Posterior cingulate gyrus (tissue), 11 donors: ENCODE measurements around the gene TAL2.
A peak's percentile ranks its signal among the peaks of the same experiment; 100 is the strongest.
"Not testable (repeated sequence)": the region's sequence is repeated elsewhere in the genome, so short reads cannot be mapped to it uniquely, and the experiment has no call there.

Source experiments
- DNase-seq, 10 donors: peaks; one replicate each; pipeline versions ENCODE4 v3.0.0 to v3.0.0-alpha.2; 2020 to 2021; ENCODE audit warnings: mixed read lengths in 3 of 10
- intact Hi-C: fragments of 100-400 bp; cut with DNase I; formaldehyde crosslinking; loops from one replicate; pipeline ENCODE4 v1.15.1; 2023

TAL2 gene

DNA sequence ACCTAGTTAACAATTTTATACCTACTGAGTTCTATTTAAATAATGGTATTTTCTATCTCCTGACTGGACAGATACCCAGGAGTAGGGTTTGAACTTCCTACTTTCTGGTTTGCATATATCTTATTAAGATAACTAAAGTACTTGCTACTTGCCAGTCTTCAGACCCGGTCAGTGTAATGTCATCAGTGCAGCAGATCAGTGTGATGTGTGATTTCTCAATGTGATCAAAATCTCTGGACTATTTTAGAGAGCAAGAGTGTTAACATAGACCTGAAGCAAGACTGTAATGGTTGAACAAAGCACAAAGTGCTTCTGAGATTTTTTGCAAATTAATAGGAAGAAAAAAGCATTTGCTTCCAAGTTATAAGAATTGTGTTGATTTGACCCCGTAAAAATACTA is 38.9 kb downstream of the TAL2 start:
- intact Hi-C loops, result no loop called here
- no peak for DNase-seq

DNA sequence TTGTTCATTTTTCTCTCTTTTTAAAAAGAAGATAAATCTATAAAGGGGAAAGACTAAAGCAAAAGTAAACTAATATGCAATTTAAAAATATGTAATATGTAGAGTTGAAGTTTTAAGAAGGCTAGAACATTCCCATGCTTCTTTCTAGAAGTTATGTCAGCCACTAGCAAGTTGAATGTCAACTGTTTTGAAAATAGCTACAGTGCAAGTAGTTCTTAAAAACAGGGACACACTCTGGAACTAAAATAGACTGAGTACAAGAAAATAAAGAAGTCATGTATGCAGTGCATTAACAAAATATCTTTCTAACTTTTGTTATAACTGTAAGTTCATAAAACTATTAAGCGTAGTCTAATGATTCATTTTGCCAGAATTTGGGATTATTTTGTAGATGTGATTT is 40.0 kb downstream of the TAL2 start:
- DNase-seq, result no peak
- intact Hi-C loops, result no loop called here

DNA sequence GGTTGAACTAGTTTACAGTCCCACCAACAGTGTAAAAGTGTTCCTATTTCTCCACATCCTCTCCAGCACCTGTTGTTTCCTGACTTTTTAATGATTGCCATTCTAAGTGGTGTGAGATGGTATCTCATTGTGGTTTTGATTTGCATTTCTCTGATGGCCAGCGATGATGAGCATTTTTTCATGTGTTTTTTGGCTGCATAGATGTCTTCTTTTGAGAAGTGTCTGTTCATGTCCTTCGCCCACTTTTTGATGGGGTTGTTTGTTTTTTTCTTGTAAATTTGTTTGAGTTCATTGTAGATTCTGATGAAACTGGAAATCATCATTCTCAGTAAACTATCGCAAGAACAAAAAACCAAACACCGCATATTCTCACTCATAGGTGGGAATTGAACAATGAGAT is 41.4 kb downstream of the TAL2 start:
- DNase-seq, intact Hi-C loops: not testable (repeated sequence)

DNA sequence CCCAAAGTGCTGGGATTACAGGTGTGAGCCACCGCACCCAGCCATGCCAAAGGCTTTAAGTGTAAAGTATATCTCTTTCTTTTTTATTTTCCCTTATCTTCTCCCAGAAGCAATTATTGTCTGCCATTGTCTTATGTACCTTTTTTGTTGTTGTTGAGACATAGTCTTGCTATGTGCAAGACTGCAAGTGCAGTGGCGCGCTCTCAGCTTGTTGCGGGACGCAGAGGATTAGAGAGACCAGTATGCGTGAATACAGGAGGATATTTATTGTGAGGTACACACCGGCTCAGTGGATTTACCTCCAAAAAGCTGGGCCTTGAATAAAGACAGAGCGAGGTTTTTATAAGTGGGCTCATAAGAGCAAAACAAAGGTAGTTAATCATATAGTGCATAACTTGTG is 43.9 kb downstream of the TAL2 start:
- DNase-seq, result peak in 1 of 10 donors; percentile 52
- intact Hi-C loops, result no loop called here

DNA sequence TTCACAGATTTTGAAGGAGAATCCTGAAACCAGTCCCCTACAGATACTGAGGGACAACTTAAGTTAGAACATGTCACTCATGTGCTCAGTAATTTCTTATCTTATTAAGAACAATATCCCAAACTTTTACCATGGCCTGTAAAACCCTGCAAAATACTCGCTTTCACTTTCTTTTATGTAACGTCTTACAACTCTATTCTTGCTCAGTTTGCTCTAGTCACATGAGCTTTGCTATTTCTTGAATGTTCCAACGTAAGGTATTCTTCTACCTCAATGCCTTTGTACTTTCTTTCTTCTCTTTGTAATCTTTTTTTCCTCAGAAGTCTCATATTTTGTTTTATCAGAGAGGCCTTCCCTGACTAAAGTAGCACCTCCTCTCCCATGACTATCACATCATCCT is 46.1 kb downstream of the TAL2 start:
- intact Hi-C loops, result no loop called here
- no peak for DNase-seq

DNA sequence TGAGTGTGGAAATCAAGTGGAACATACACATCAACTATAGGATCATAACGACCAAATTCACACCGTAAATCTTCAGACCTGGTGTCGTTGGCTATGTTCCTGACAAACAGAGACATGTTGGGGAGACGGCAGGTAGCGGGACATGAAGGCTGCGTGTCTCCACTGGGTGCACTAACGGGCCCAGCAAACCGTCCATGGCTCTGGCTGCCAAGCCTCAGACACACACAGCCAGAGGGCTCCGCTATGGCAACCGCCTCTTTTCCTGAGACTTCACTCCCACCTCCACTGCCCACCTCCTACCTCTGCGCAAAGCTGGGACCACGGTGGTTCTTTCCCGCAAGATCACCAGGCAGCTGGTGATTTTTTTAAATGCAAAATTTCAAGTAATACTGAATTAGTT is 48.4 kb downstream of the TAL2 start:
- intact Hi-C loops, result loop anchor here (10.0 kb wide), 1 partner anchor 56 kb away; no protein-coding TSS in a partner anchor
- peak in 1 of 10 donors; percentile 59 for DNase-seq

DNA sequence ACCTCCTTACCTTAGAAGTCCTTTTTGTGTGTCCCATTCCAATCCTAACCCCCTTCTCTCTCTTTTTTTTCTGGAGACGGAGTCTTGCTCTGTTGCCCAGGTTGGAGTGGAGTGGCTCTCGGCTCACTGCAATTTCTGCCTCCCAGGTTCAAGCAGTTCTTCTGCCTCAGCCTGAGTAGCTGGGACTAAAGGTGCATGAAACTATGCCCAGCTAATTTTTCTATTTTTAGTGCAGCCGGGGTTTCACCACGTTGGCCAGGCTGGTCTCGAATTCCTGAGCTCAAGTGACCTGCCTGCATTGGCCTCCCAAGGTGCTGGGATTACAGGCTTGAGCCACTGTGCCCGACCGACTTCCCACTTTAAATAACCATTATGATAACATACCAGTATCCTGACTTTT is 49.6 kb downstream of the TAL2 start:
- intact Hi-C loops, result loop anchor here (10.0 kb wide), 1 partner anchor 57 kb away; no protein-coding TSS in a partner anchor
- peak in 1 of 10 donors; percentile 39 for DNase-seq

DNA sequence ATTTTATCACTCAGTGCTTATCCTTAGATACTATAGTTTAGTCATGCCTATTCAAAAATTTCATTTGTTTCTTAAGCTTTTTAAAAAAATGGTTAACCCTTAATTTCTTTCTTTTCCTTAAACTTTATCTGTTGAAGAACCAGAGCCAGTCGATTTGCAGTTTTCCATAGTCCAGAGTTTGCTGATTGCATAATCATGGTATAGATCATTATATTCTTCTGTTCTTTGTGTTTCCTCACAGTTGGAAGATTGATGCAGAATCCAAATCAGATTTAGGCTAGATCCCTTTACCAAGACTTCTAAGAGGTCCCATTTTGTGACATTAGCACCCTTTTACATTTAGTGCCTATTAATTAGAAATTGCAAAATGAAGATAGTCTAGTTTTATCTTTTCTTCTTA is 50.0 kb downstream of the TAL2 start:
- intact Hi-C loops, result loop anchor here (10.0 kb wide), 1 partner anchor 57 kb away; no protein-coding TSS in a partner anchor

More for the DNA sequence above, 50.0 kb downstream of the TAL2 start:
- DNase-seq, result no peak
